Heart left ventricle (tissue), 16 donors: ENCODE data around the gene INCA1. TPM values are rescaled to one million over a fixed set of nuclear protein-coding genes. Genes with fewer than 3 reads are reported as not detected.

Experiments used
- ATAC-seq, 4 donors: fragments of 200-7000 bp; cut with Tn5 transposase; one replicate each; pipeline ENCODE4 v1.9.1; 2020 to 2022; ENCODE audit warnings: moderate library complexity in 4 of 4, mild to moderate bottlenecking in 3 of 4, moderate number of reproducible peaks in 1 of 4
- DNase-seq, 5 donors: peaks; one replicate each; pipeline ENCODE4 v3.0.0-alpha.2; 2020
- H3K27ac ChIP-seq, 12 donors: fragments of 200-600 bp; sonication (generic) in 4 of 12; one replicate each; pipeline versions ENCODE4 v1.5.0 to v1.8.0; 2016 to 2022; ENCODE audit warnings: mild to moderate bottlenecking in 2 of 12
- H3K27me3 ChIP-seq, 9 donors: fragments of 200-600 bp; sonication (generic) in 2 of 9; one replicate each; pipeline versions ENCODE4 v1.5.1 to v1.8.0; 2016 to 2022; ENCODE audit warnings: mild to moderate bottlenecking in 3 of 9
- H3K36me3 ChIP-seq, 9 donors: fragments of 200-600 bp; sonication (generic) in 2 of 9; one replicate each; pipeline versions ENCODE4 v1.5.0 to v1.8.0; 2018 to 2022; ENCODE audit warnings: mild to moderate bottlenecking in 2 of 9
- H3K4me1 ChIP-seq, 12 donors: fragments of 200-600 bp; sonication (generic) in 4 of 12; one replicate each; pipeline versions ENCODE4 v1.5.0 to v1.8.0; 2016 to 2022; ENCODE audit warnings: mild to moderate bottlenecking in 3 of 12
- H3K4me3 ChIP-seq, 12 donors: fragments of 200-600 bp; sonication (generic) in 4 of 12; one replicate each; pipeline versions ENCODE4 v1.5.0 to v1.8.0; 2017 to 2022; ENCODE audit warnings: mild to moderate bottlenecking in 9 of 12, moderate library complexity in 4 of 12
- H3K9me3 ChIP-seq, 12 donors: fragments of 200-600 bp; sonication (generic) in 4 of 12; one replicate each; pipeline versions ENCODE4 v1.5.0 to v1.8.0; 2016 to 2022; ENCODE audit warnings: mild to moderate bottlenecking in 1 of 12
- CTCF ChIP-seq, 12 donors: fragments of 200-600 bp; sonication (generic) in 4 of 12; IDR thresholded peaks; one replicate each; pipeline versions ENCODE4 v1.5.0 to v1.8.0; 2018 to 2022; ENCODE audit warnings: antibody characterized with exemption in 12 of 12, mild to moderate bottlenecking in 5 of 12
- POLR2A ChIP-seq, 2 donors: fragments of 450-650 bp; IDR thresholded peaks; one replicate each; pipeline ENCODE4 v1.6.1; 2017; ENCODE audit warnings: antibody characterized with exemption in 2 of 2, mild to moderate bottlenecking in 2 of 2, moderate library complexity in 2 of 2
- WGBS, 4 donors: extraction: QIAGEN DNeasy Blood & Tissue Kit in 2 of 4; methylation state at CpG; one replicate each; pipeline versions ENCODE4 v1.1.5 to v1.1.7; 2013 to 2018; 5-methylcytosine and 5-hydroxymethylcytosine counted together
- intact Hi-C, 10 donors: fragments of 100-400 bp; cut with DNase I; formaldehyde crosslinking; loops; one replicate each; pipeline versions ENCODE4 v1.11.1 to v1.14.2; 2022
- polyA plus RNA-seq, 2 donors: library from polyadenylated mRNA; stranded (reverse); fragments of 200-250 nt; gene quantifications; one replicate each; pipeline ENCODE4 v1.2.3, GENCODE V29; 2013
- total RNA-seq, 9 donors: library from RNA; depleted of rRNA in 2 of 9; stranded (reverse); fragments of >200 nt in 2 of 9; fragmentation: NEBNext Ultra II Directional in 3 of 9; extraction: Animal tissue kit (Norgen Biotek cat#: 25700) in 3 of 9; gene quantifications; one replicate each; pipeline versions ENCODE4 v1.1.0 to v1.2.4, GENCODE V29; 2016 to 2023
- donor health status: ischemic (EF 13 %, LVEDD 7.1; RV severe dilation, severe dysfunction).
- donor health status: healthy with polysubstance abuse.
- donor health status: DM: no; HTN: yes; CAD: no.
- donor health status: DM: no; HTN: no; CAD: no.
- donor health status: ischemic (EF 25% LVEDD 6.9; RV normal size, moderate dysfunction).
- donor health status: ischemic (EF 25% LVEDD 5.7; RV mildly dilated, moderate dysfunction).
- donor health status: healthy.
- donor health status: DM: yes; HTN: yes; CAD: no.
- donor health status: ischemic (EF 35%, LVEDD 5.7; RV mildly dilated, moderate dysfunction).
- donor health status: nonischemic (EF 11% LVEDD 7.7; RV severe dilation, severe dysfunction).
- donor health status: DM: yes; HTN: yes; CAD: no.
- donor health status: PGD.
- donor health status: ischemic (EF 29% LVEDD 5.4; RV normal size, mild dysfunction).
- donor health status: nonischemic (EF 23%, LVEDD 6.1; RV moderate dilation, normal function).

The INCA1 gene
- total and polyA plus RNA-seq, 11 donors = 0.64 to 5.1 (median 2.7) TPM

- ATAC-seq (no peak), DNase-seq (peak in 2 of 5 donors; percentile 39 to 75)
- no peak overlapping the region for H3K4me3 ChIP-seq
- 78 to 85% (median 80%) methylated on average over 10 of the region's 10 CpGs for WGBS, 4 donors
- H3K27ac ChIP-seq = no peak overlapping the region
- H3K9me3 ChIP-seq = no peaks in the 10 kb centered on the region
- intact Hi-C loops = no loop called here
- TF ChIP-seq POLR2A (IDR thresholded peaks at IDR 0.05) = no peak
- TF ChIP-seq CTCF (IDR thresholded peaks at IDR 0.05) = peak in 7 of 12 donors; percentile 5 to 40 (median 29)
- H3K27me3 ChIP-seq = no peaks in the 10 kb centered on the region
- H3K36me3 ChIP-seq = peaks cover 3 to 55% (median 39%) of the 10 kb centered on the region in 9 donors
- H3K4me1 ChIP-seq = peaks cover 0 to 29% (median 0%) of the 10 kb centered on the region in 12 donors
Observed at GRCh38 chr17:4956493-4957061, 40.7 kb downstream of the INCA1 start.

GRCh38 chr17:4955091-4955490 lies 42.2 kb downstream of the INCA1 start:
- H3K4me3 ChIP-seq = no peak overlapping the region
- DNase-seq (peak in 1 of 5 donors; percentile 56), ATAC-seq (no peak)
- H3K27me3 ChIP-seq = no peaks in the 10 kb centered on the region
- intact Hi-C loops = no loop called here
- TF ChIP-seq POLR2A (IDR thresholded peaks at IDR 0.05) = no peak
- TF ChIP-seq CTCF (IDR thresholded peaks at IDR 0.05) = no peak
- WGBS, 4 donors = 80 to 98% (median 96%) methylated on average over 2 to 8 of the region's 8 CpGs
- H3K9me3 ChIP-seq = no peaks in the 10 kb centered on the region
- peaks cover 0 to 42% (median 8%) of the 10 kb centered on the region in 12 donors for H3K4me1 ChIP-seq
- peaks cover 3 to 40% (median 26%) of the 10 kb centered on the region in 9 donors for H3K36me3 ChIP-seq
- H3K27ac ChIP-seq = no peak overlapping the region

- H3K4me1 ChIP-seq = peaks cover 0 to 53% (median 13%) of the 10 kb centered on the region in 12 donors
- TF ChIP-seq POLR2A (IDR thresholded peaks at IDR 0.05) = no peak
- no peak for TF ChIP-seq CTCF (IDR thresholded peaks at IDR 0.05)
- H3K27ac ChIP-seq = peak overlapping the region in 4 of 12 donors; percentile 9 to 99 (median 56)
- 62 to 73% (median 66%) methylated on average over 13 to 14 of the region's 14 CpGs for WGBS, 4 donors
- ATAC-seq = no peak
- H3K4me3 ChIP-seq = peak overlapping the region in 1 of 12 donors; percentile 100
- peak in 1 of 5 donors; percentile 58 for DNase-seq
- H3K9me3 ChIP-seq = no peaks in the 10 kb centered on the region
- intact Hi-C loops = no loop called here
- H3K27me3 ChIP-seq = no peaks in the 10 kb centered on the region
- H3K36me3 ChIP-seq = peaks cover 0 to 24% (median 11%) of the 10 kb centered on the region in 9 donors
Observed at GRCh38 chr17:4953451-4953961, 43.8 kb downstream of the INCA1 start.

DNA sequence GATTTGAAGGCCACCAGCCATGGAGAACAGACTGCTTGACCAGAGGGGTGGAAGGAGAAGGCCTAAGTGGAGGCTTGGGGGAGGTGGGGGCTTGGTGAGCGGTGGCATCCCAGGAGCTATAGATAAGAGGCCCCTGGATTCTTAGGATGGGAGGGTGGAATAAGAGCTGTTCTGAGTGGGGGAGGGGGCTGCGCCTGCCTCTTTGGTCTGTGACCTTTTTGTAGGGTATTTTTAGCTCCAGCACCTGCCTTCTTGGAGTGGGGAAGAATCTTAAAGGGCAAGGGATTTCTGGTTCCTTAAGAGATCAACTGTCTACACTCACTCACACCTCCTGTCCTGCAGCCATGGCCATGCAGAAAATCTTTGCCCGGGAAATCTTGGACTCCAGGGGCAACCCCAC lies 45.8 kb downstream of the INCA1 start:
- TF ChIP-seq POLR2A (IDR thresholded peaks at IDR 0.05) (no peak), CTCF (IDR thresholded peaks at IDR 0.05) (no peak)

More for the DNA sequence above, 45.8 kb downstream of the INCA1 start:
- DNase-seq (peak in 3 of 5 donors; percentile 43 to 66 (median 59)), ATAC-seq (no peak)
- H3K4me3 ChIP-seq = peak overlapping the region in 11 of 12 donors; percentile 3 to 100 (median 98)
- intact Hi-C loops = loop anchor here in 2 of 10 donors (2.0 kb wide), 2 partner anchors 15 to 17 kb away; partner anchors contain the start of gene SPAG7 (in 1 of the 2)
- peaks cover 0 to 11% (median 3%) of the 10 kb centered on the region in 9 donors for H3K36me3 ChIP-seq
- H3K4me1 ChIP-seq = peaks cover 0 to 63% (median 21%) of the 10 kb centered on the region in 12 donors
- 51 to 67% (median 57%) methylated on average over 3 of the region's 3 CpGs for WGBS, 4 donors
- H3K9me3 ChIP-seq = no peaks in the 10 kb centered on the region
- no peaks in the 10 kb centered on the region for H3K27me3 ChIP-seq
- H3K27ac ChIP-seq = peak overlapping the region in 11 of 12 donors; percentile 96 to 100 (median 99)
